GM19438 (cell line): ENCODE data around the gene PJA2.

Experiments
- ATAC-seq: cut with Tn5 transposase; IDR thresholded peaks from one replicate; pipeline ENCODE4 v1.9.1; 2021; ENCODE audit warnings: low read depth; ENCODE audit not compliant: unreplicated experiment

The PJA2 gene

DNA sequence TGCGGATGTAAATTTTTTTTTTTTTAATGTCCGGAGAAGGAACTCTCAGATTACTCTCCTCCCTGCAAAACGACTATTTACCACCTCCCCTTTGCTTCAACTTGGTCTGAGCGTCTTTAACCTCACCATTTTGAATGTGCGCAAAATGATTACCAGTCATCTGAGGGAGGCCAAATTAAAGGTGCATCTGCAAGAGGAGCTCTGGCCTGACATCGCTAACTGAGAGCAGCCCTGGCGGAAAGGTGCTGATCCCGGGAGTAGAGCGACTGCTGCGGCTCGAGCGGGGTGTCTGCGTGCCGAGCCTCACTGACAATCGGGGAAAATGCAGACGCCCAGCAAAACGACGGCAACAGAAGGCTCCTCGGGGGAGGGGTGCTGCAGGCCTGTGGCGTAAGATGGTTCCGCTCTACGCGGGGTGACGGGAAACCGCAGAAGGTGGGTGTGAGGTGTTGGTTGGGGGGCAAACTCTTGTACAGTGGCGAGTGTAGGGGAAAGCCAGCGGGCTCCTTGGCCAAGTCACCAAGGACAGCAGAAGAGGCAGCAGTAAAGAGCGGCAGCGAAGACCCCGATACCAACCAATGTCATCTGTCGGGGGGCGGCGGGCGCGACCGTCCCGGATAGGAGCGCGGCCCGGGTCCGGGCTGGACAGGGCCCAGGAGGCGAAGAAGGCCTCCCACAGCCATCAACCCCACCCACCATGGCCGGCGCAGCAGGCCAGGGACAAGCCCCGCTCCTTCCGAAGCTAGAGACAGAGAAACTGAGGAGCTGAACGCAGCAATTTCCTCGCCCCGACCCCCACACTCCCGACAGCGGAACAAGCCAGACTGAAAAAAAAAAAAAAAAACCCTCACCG lies 557 bp downstream of the PJA2 start:
- peak; percentile 26 for ATAC-seq

DNA sequence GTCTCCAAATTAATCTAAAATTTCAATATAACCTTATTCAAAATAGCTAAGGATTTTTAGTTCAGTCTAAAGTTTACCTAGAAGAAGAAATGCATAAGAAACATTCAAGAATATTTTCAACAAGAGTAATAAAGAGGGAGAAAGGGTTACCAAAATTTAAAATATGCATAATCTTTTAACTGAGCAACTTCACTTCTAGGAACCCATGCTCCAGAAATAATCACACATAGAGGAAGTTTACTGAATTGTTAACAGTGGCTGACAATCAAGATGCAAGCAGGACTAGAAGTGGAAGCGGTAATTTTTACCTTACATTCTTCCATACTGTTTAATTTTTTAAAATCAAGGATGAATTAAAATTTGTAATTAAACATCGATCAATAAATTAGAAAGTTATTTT lies 1.9 kb downstream of the PJA2 start:
- no peak for ATAC-seq

DNA sequence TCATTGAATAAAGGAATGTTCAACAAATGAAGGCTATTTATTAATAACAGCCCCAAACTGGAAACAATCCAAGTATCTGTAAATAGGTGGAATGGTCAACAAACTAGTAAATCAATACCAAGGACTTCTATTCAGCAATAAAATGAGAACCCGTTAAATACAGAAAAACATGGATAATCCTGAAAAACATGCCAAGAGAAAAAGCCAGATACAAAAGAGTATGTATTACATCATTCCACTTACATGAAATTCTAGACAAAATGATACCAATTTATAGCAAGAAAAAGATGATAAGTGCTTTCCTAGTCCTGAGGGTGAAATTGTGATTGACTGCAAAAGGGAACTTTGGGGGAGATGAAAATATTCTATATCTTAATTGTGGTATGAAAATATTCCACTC lies 3.1 kb downstream of the PJA2 start:
- ATAC-seq = no peak

DNA sequence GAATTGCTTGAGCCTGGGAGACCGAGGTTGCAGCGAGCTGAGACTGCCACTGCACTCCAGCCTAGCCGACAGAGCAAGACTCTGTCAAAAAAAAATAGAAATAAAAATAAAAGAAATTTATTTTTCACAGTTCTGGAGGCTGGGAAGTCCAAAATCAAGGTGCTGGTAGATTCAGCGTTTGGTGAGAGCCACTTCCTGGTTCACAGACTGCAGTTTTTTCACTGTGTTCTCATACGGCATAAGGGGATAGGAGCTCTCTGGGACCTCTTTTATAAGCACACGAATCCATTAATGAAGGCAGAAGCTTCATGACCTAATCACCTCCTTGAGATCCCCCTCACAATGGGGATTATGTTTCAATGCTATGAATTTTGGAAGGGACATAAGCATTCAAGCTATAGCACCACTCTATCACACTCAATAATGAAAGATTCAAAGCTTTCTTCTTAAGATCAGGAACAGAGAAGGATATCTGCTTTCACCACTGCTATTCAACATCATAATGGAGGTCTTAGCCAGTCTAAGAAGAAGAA lies 5.3 kb downstream of the PJA2 start:
- ATAC-seq = no peak

DNA sequence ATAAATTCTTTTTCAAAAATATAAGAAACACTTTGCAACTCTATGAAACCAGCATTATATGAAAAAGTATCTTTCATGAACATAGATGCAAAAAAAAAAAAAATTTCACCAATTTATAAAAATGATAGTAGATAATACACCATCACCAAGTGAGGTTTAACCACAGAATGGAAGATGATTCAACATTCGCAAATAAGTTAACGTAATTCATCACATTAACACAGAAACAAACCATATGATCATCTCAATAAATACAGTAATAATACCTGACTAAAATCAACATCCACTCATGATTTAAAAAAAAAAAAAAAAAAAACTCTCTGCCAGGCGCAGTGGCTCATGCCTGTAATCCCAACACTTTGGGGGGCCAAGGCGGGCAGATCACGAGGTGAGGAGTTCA lies 6.3 kb downstream of the PJA2 start:
- no peak for ATAC-seq

GRCh38 chr5:109399092-109399759 lies 10.5 kb downstream of the PJA2 start:
- no peak for ATAC-seq

DNA sequence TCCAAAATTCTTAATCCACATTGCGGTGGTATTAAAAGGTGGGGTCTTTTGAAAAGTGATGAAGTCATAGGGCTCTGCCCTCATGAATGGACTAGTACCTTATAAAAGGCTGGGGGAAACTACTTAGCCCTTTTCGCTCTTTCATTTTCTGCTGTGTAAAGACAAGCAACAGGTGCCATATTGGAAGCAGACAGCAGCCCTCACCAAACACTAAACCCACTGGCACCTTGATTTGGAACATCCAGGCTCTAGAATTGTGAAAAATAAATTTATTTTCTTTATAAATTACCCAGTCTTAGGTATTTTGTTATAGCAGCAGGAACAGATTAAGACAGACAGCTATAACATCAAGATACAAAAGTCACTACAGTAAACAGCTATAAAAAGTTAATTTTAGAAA lies 12.8 kb downstream of the PJA2 start:
- ATAC-seq = no peak

DNA sequence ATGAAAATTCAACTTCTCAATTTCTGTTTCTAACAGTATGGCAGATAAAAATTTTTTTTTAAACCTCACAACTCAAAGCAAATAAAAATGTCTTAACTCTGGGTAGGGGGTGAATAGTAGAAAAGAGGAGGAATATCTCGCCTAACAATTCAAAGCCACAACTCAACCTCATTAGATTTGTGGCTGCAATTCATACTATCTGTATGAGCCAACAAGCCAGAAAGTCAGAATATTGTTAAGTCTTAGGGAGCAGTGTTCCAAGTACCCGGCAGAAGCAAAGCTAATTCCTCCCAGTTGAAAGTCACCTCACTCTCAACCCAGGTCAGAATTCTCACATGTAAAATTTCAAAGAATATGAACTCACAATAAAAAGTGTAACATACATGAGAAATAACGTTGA lies 15.0 kb downstream of the PJA2 start:
- ATAC-seq = no peak

GRCh38 chr5:109390188-109390587 lies 19.6 kb downstream of the PJA2 start:
- ATAC-seq = no peak

- ATAC-seq = no peak
Observed at GRCh38 chr5:109388407-109388806, 21.4 kb downstream of the PJA2 start.

- no peak for ATAC-seq
Observed at GRCh38 chr5:109387408-109387974, 22.3 kb downstream of the PJA2 start.

DNA sequence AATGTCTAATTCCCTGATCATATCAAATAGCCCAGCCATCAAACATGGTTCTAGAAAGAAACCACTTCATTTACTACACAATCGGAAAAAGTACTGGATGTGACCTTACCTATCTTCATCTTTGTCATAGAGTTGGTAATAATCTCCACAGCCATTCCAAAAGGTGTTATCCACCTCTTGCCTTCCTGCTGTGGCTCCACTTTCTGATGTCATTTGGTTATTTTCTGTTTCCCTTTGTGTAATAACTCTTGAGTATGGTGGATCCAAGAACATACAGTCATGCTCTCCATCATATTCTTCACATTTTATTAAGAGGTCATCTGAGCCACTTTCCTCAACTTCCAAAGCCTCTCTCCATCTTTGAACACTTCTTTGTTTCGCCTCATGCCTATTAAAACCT lies 31.7 kb downstream of the PJA2 start:
- ATAC-seq = no peak

- ATAC-seq = no peak
Observed at GRCh38 chr5:109374625-109375024, 35.1 kb downstream of the PJA2 start.

- ATAC-seq = no peak
Observed at GRCh38 chr5:109373932-109374331, 35.8 kb downstream of the PJA2 start.

DNA sequence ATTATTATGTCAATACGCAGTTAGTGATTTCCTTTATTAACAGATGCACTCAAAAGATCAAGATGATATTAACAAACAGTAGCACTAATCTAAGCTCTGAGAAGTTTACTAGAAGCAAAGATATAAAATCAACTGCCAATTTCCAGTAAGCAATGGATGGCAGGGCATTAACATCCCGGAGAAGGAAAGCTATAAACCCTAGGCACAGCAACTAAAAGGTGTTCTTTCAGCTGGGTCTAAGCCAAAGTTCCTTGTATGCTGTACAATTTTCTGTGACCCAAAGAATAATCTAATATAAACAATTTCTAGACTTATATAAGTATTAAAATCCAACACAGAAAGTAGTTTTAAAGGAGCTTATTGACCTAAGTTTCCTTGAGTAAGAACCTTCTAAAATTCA lies 39.4 kb downstream of the PJA2 start:
- no peak for ATAC-seq

- ATAC-seq = no peak
Observed at GRCh38 chr5:109365653-109366052, 44.1 kb downstream of the PJA2 start.

DNA sequence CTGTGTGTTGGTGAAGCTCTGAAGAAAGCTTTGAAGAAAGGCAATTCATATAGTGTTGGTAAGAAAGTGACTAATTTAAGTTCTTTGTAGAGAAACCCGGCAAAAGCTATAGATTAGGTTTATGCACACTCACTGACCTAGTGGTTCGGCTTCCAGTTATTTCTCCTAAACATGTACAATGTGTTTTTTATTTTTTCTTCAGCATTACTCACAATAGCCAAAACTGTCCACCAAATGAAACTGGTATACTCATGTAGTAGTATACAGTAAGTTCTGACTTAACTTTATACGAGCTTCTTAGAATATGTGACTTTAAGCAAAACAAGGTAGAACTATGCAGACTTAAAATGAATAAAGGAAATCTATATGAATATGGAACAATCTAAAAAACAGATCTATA lies 44.8 kb downstream of the PJA2 start:
- ATAC-seq = no peak

DNA sequence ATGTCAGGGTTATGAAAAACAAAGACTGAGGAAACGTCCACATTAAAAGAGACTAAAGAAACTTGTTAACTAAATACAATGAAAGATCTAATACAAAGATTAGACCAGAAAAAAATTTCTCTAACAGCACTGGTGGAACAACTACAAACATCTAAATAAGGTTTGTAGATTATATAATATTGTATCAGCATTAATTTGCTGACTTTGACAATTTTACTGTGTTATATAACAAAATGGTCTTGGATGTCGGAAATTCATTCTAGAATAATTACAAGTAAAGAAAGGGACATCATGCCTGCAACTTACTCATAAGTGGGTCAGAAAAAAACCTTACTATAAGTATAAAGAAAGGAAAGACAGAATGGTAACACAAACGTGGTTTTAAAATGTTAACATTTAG lies 50.1 kb downstream of the PJA2 start:
- ATAC-seq = no peak

- ATAC-seq = no peak
Observed at GRCh38 chr5:109357807-109358206, 52.0 kb downstream of the PJA2 start.

- no peak for ATAC-seq
Observed at GRCh38 chr5:109354761-109355160, 55.0 kb downstream of the PJA2 start.

DNA sequence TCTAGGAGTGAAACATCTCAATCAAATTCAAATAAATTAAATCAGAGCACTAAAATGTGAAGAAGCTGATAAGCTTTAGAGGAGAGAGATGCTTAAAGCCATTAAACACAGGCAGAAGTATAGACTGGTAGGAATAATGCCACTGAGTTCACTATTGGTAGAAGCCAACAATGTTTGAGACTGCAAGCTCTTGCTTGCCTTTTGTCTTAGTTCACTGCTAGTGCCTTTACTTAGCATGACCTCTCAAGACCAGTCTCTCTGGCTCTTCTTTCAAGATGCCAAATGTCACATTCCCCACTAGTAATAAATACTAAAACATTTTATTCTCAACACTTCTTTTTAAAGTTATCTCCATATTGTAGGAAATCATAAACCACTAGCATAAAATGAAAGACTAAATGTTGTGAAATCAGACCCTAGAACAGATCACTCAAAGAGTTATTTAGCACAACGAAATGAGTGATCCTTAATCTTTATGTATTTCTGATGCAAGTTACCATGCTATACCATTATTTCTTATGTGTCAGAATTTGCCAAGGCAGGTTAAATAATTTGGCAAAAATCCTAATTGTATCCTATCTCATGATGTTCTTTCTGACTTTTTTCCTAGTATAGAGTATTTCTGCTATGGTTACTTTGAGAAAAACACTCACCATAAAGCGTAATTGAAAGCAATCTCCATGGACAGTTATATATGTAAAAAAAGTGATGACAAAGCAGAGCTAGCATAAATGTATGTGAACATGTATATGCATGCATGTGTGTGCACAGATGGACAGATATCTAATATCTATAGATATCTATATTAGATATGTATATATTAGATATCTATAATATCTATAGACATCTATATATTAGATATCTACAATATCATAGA lies 57.5 kb downstream of the PJA2 start:
- no peak for ATAC-seq
